GM19099 (cell line): ENCODE measurements around the gene DOCK2.

Experiments
- POLR2A ChIP-seq: IDR thresholded peaks from 3 replicates; pipeline ENCODE4 v1.6.1; 2011; ENCODE audit warnings: low read depth; ENCODE audit not compliant: insufficient read length; ENCODE audit errors: extremely low read depth

The DOCK2 gene

GRCh38 chr5:169696621-169697510, 59.8 kb downstream of the DOCK2 start:
- TF ChIP-seq POLR2A, result no peak

GRCh38 chr5:169697511-169697890, 60.4 kb downstream of the DOCK2 start:
- no peak for TF ChIP-seq POLR2A

- TF ChIP-seq POLR2A, result no peak
Observed at GRCh38 chr5:169697976-169698375, 60.9 kb downstream of the DOCK2 start.

- TF ChIP-seq POLR2A, result no peak
Observed at GRCh38 chr5:169700611-169701010, 63.5 kb downstream of the DOCK2 start.

- TF ChIP-seq POLR2A, result no peak
Observed at GRCh38 chr5:169701910-169702451, 64.9 kb downstream of the DOCK2 start.

- no peak for TF ChIP-seq POLR2A
Observed at GRCh38 chr5:169702693-169703481, 65.8 kb downstream of the DOCK2 start.

GRCh38 chr5:169703813-169704212, 66.7 kb downstream of the DOCK2 start:
- TF ChIP-seq POLR2A, result no peak

GRCh38 chr5:169705322-169705721, 68.2 kb downstream of the DOCK2 start:
- TF ChIP-seq POLR2A, result no peak

GRCh38 chr5:169706071-169706470, 69.0 kb downstream of the DOCK2 start:
- no peak for TF ChIP-seq POLR2A

- no peak for TF ChIP-seq POLR2A
Observed at GRCh38 chr5:169706758-169707450, 69.8 kb downstream of the DOCK2 start.

GRCh38 chr5:169707686-169708085, 70.6 kb downstream of the DOCK2 start:
- no peak for TF ChIP-seq POLR2A

- no peak for TF ChIP-seq POLR2A
Observed at GRCh38 chr5:169710675-169711074, 73.6 kb downstream of the DOCK2 start.

GRCh38 chr5:169711551-169712225, 74.6 kb downstream of the DOCK2 start:
- TF ChIP-seq POLR2A, result no peak

GRCh38 chr5:169712428-169712827, 75.4 kb downstream of the DOCK2 start:
- TF ChIP-seq POLR2A, result no peak

- TF ChIP-seq POLR2A, result no peak
Observed at GRCh38 chr5:169716287-169716686, 79.2 kb downstream of the DOCK2 start.

- no peak for TF ChIP-seq POLR2A
Observed at GRCh38 chr5:169717288-169717687, 80.2 kb downstream of the DOCK2 start.
